ENCODE measurements around the gene SLC25A43.
"Not testable (repeated sequence)": the region's sequence is repeated elsewhere in the genome, so short reads cannot be mapped to it uniquely, and the experiment has no call there.

- TF ChIP-seq, protein P1, sequence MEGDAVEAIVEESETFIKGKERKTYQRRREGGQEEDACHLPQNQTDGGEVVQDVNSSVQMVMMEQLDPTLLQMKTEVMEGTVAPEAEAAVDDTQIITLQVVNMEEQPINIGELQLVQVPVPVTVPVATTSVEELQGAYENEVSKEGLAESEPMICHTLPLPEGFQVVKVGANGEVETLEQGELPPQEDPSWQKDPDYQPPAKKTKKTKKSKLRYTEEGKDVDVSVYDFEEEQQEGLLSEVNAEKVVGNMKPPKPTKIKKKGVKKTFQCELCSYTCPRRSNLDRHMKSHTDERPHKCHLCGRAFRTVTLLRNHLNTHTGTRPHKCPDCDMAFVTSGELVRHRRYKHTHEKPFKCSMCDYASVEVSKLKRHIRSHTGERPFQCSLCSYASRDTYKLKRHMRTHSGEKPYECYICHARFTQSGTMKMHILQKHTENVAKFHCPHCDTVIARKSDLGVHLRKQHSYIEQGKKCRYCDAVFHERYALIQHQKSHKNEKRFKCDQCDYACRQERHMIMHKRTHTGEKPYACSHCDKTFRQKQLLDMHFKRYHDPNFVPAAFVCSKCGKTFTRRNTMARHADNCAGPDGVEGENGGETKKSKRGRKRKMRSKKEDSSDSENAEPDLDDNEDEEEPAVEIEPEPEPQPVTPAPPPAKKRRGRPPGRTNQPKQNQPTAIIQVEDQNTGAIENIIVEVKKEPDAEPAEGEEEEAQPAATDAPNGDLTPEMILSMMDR (conservative IDR thresholded peaks at IDR 0.05; ENCODE audit: low read length), result not testable (repeated sequence)
- not testable (repeated sequence) for TF ChIP-seq EZH2phosphoT487 (IDR thresholded peaks at IDR 0.05; ENCODE audit: borderline replicate concordance, low read depth, low read length)
Observed at GRCh38 chrX:119362074-119362473, 37.1 kb upstream of the SLC25A43 start.

Data from OCI-LY7 (cell line).